H9 (cell line): ENCODE data around the gene ARVCF. TPM values are rescaled to one million over a fixed set of nuclear protein-coding genes. Genes with fewer than 3 reads are reported as not detected.

Source experiments
- DNase-seq: peaks from one replicate; pipeline ENCODE4 v3.0.0-alpha.2; 2017
- H2AFZ ChIP-seq: one replicate; pipeline ENCODE4 v1.6.1; 2013; ENCODE audit warnings: mild to moderate bottlenecking, low read length, control low read depth, moderate library complexity
- H2AK5ac ChIP-seq: 2 replicates; pipeline ENCODE4 v1.6.1; 2013; ENCODE audit warnings: low read length, control low read depth, mixed read lengths; ENCODE audit not compliant: insufficient read length
- H2BK120ac ChIP-seq: one replicate; pipeline ENCODE4 v1.6.1; 2013; ENCODE audit warnings: low read depth, mild to moderate bottlenecking, low read length, control low read depth, inconsistent platforms; ENCODE audit not compliant: poor library complexity, severe bottlenecking
- H2BK12ac ChIP-seq: 2 replicates; pipeline ENCODE4 v1.6.1; 2013; ENCODE audit warnings: low read length, control low read depth, mixed read lengths, low read depth; ENCODE audit not compliant: insufficient read length
- H2BK15ac ChIP-seq: 2 replicates; pipeline ENCODE4 v1.6.1; 2013; ENCODE audit warnings: low read depth, low read length, control low read depth
- H2BK20ac ChIP-seq: one replicate; pipeline ENCODE4 v1.6.1; 2013; ENCODE audit warnings: low read depth, mild to moderate bottlenecking, low read length, control low read depth, inconsistent platforms; ENCODE audit not compliant: poor library complexity, severe bottlenecking
- H2BK5ac ChIP-seq: 2 replicates; pipeline ENCODE4 v1.6.1; 2013; ENCODE audit warnings: low read length, control low read depth, mixed read lengths; ENCODE audit not compliant: insufficient read length
- H3K14ac ChIP-seq: 2 replicates; pipeline ENCODE4 v1.6.1; 2013; ENCODE audit warnings: low read length, control low read depth; ENCODE audit not compliant: insufficient read depth
- H3K18ac ChIP-seq: 2 replicates; pipeline ENCODE4 v1.6.1; 2013; ENCODE audit warnings: low read depth, mild to moderate bottlenecking, mixed read lengths, low read length, control low read depth; ENCODE audit not compliant: insufficient read length
- H3K23ac ChIP-seq: 2 replicates; pipeline ENCODE4 v1.6.1; 2013; ENCODE audit warnings: low read length, control low read depth, mixed read lengths, low read depth; ENCODE audit not compliant: insufficient read length
- H3K23me2 ChIP-seq: 2 replicates; pipeline ENCODE4 v1.6.1; 2013; ENCODE audit warnings: low read depth, mild to moderate bottlenecking, mixed read lengths, low read length, control low read depth; ENCODE audit not compliant: insufficient read length, poor library complexity, severe bottlenecking
- H3K27ac ChIP-seq: 2 replicates; pipeline ENCODE4 v1.5.1; 2013; ENCODE audit warnings: low read length, control low read depth, mixed read lengths, low read depth; ENCODE audit not compliant: insufficient read length
- H3K27me3 ChIP-seq: 2 replicates; pipeline ENCODE4 v1.6.1; 2013; ENCODE audit warnings: low read length, control low read depth, inconsistent platforms; ENCODE audit not compliant: insufficient read depth
- H3K4ac ChIP-seq: 2 replicates; pipeline ENCODE4 v1.6.1; 2013; ENCODE audit warnings: low read depth, mild to moderate bottlenecking, control low read depth, inconsistent platforms, low read length, moderate library complexity
- H3K4me1 ChIP-seq: 2 replicates; pipeline ENCODE4 v1.6.1; 2013; ENCODE audit warnings: low read length, control low read depth, inconsistent platforms; ENCODE audit not compliant: insufficient read depth
- H3K4me2 ChIP-seq: 2 replicates; pipeline ENCODE4 v1.6.1; 2013; ENCODE audit warnings: low read length, control low read depth, mixed read lengths; ENCODE audit not compliant: insufficient read length, insufficient read depth
- H3K56ac ChIP-seq: 2 replicates; pipeline ENCODE4 v1.6.1; 2013; ENCODE audit warnings: low read depth, mild to moderate bottlenecking, mixed read lengths, low read length, control low read depth; ENCODE audit not compliant: insufficient read length
- H3K79me1 ChIP-seq: 2 replicates; pipeline ENCODE4 v1.6.1; 2013; ENCODE audit warnings: low read depth, mild to moderate bottlenecking, moderate library complexity, low read length, control low read depth, inconsistent platforms; ENCODE audit not compliant: insufficient read depth, poor library complexity, severe bottlenecking
- H3K79me2 ChIP-seq: 2 replicates; pipeline ENCODE4 v1.6.1; 2013; ENCODE audit warnings: low read length, control low read depth, inconsistent platforms; ENCODE audit not compliant: insufficient read depth
- H3K9ac ChIP-seq: 2 replicates; pipeline ENCODE4 v1.6.1; 2013; ENCODE audit warnings: low read length, control low read depth, mixed read lengths; ENCODE audit not compliant: insufficient read length; ENCODE audit errors: extremely low read depth
- H3K9me3 ChIP-seq: one replicate; pipeline ENCODE4 v1.6.1; 2013; ENCODE audit warnings: low read depth, low read length, inconsistent platforms; ENCODE audit not compliant: control insufficient read depth
- H3T11ph ChIP-seq: one replicate; pipeline ENCODE4 v1.6.1; 2013; ENCODE audit warnings: mild to moderate bottlenecking, low read length, control low read depth, inconsistent platforms
- H4K20me1 ChIP-seq: one replicate; pipeline ENCODE4 v1.6.1; 2013; ENCODE audit not compliant: control insufficient read depth, insufficient read length, insufficient read depth
- H4K5ac ChIP-seq: 2 replicates; pipeline ENCODE4 v1.6.1; 2013; ENCODE audit warnings: low read depth, mild to moderate bottlenecking, mixed read lengths, low read length, control low read depth; ENCODE audit not compliant: insufficient read length
- H4K8ac ChIP-seq: replicated peaks from 2 replicates; pipeline ENCODE4 v1.6.1; 2013; ENCODE audit warnings: low read length, control low read depth, mixed read lengths, low read depth; ENCODE audit not compliant: insufficient read length
- H4K91ac ChIP-seq: 2 replicates; pipeline ENCODE4 v1.6.1; 2013; ENCODE audit warnings: low read depth, mild to moderate bottlenecking, moderate library complexity, mixed read lengths, low read length, control low read depth; ENCODE audit not compliant: insufficient read length
- H3K27ac Mint-ChIP-seq, 3 experiments: 2 replicates in 2 of 3; 3 replicates in 1 of 3; pipeline ENCODE4 v1.8.0; 2020 to 2021; ENCODE audit warnings: mixed read lengths in 3 of 3, mild to moderate bottlenecking in 1 of 3, moderate library complexity in 1 of 3
- H3K27me3 Mint-ChIP-seq: 2 replicates; pipeline ENCODE4 v1.8.0; 2021; ENCODE audit warnings: low read depth, mild to moderate bottlenecking, moderate library complexity, mixed read lengths
- H3K36me3 Mint-ChIP-seq, 3 experiments: 2 replicates in 2 of 3; 3 replicates in 1 of 3; pipeline ENCODE4 v1.8.0; 2020 to 2021; ENCODE audit warnings: low read depth in 3 of 3, mixed read lengths in 3 of 3; ENCODE audit not compliant: insufficient read depth in 1 of 3
- H3K4me1 Mint-ChIP-seq, 2 experiments: 2 replicates each; pipeline ENCODE4 v1.8.0; 2020; ENCODE audit warnings: mixed read lengths in 2 of 2
- H3K4me3 Mint-ChIP-seq, 2 experiments: 2 replicates in 1 of 2; 3 replicates in 1 of 2; pipeline ENCODE4 v1.8.0; 2020 to 2021; ENCODE audit warnings: mild to moderate bottlenecking in 2 of 2, mixed read lengths in 2 of 2, moderate library complexity in 1 of 2
- H3K9me3 Mint-ChIP-seq, 2 experiments: 2 replicates in 1 of 2; 3 replicates in 1 of 2; pipeline ENCODE4 v1.8.0; 2020; ENCODE audit warnings: mild to moderate bottlenecking in 2 of 2, mixed read lengths in 2 of 2, moderate library complexity in 1 of 2
- CTCF ChIP-seq: fragments of 200-600 bp; sonication (generic); conservative IDR thresholded peaks from 3 replicates; pipeline ENCODE4 v1.8.0; 2021; ENCODE audit warnings: antibody characterized with exemption, mild to moderate bottlenecking
- WGBS: extraction: QIAGEN DNeasy Blood & Tissue Kit; methylation state at CpG from one replicate; pipeline ENCODE4 v1.1.7; 2013; ENCODE audit warnings: missing lambda C conversion rate, low lambda C conversion rate, mixed read lengths; ENCODE audit not compliant: insufficient read length; ENCODE audit errors: extremely low coverage; 5-methylcytosine and 5-hydroxymethylcytosine counted together
- total RNA-seq: library from RNA; stranded (reverse); gene quantifications from 2 replicates; pipeline ENCODE4 v1.2.1, GENCODE V29; 2021

The ARVCF gene
- total RNA-seq, 1 experiment from 2014 or later: 40.7 TPM

DNA sequence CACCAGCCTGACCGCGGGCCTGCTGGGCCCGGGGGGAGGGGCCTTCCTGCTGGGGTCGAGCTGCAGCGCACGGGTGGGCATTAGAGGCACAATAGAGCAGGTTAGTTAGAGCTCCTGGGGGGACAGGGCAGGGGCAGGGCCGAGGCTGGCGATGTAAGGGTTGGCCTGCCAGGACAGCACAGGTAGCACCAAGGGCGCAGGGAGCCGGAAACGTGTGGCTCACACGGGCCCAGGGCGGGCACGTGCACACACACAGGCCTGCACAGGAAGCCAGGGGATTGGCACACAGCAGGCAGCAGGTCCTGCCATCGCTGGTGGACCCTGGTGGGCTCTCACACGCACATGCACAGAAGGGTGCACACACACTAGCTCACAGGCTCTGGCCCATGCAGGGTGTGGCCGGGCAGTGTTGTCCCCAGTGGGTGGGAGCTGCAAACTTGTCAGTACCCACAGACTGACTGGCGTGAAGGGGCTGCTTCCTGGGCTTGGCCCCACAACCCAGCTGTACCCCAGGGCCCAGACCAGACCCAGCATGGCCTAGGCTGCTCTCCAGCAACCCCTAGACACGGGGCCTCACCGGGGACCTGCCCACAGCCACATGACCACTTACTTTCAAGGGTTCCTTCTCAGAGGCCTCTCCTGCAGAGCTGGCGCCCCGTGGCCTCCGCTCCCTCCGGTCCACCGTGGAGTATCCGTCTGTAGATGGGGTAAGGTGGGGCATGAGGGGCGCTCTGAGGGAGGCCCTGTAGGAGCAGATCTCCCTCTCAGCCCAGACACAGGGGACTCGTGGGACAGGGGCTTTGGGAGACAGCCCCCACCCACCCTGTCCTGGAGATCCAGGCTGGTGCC is 45.1 kb downstream of the ARVCF start:
- H4K20me1 ChIP-seq: no peaks in the 10 kb centered on the region
- no peak overlapping the region for H3K4me2 ChIP-seq
- no peak overlapping the region for H2BK5ac ChIP-seq
- no peaks in the 10 kb centered on the region for H3K79me1 ChIP-seq
- no peak overlapping the region for H3K23ac ChIP-seq
- H3K9me3 ChIP-seq: no peaks in the 10 kb centered on the region
- H3K27me3 Mint-ChIP-seq: no peaks in the 10 kb centered on the region
- no peak overlapping the region for H3K56ac ChIP-seq
- H2AK5ac ChIP-seq: no peak overlapping the region
- H3T11ph ChIP-seq: no peak overlapping the region
- DNase-seq: no peak
- H3K18ac ChIP-seq: no peak overlapping the region
- peaks cover 17 to 23% of the 10 kb centered on the region in 2 experiments for H3K4me1 Mint-ChIP-seq
- H3K79me2 ChIP-seq: no peaks in the 10 kb centered on the region
- no peak overlapping the region; a peak in 1 of 5 replicates for H3K4me3 Mint-ChIP-seq
- H3K14ac ChIP-seq: no peak overlapping the region
- no peaks in the 10 kb centered on the region; the same call in 1 of the 2 replicates for H3K4me1 ChIP-seq
- no CpG with 5 or more reads among the region's 28 CpGs for WGBS
- H2BK20ac ChIP-seq: no peak overlapping the region
- no peaks in the 10 kb centered on the region for H3K23me2 ChIP-seq
- no peaks in the 10 kb centered on the region for H3K27me3 ChIP-seq
- H4K8ac ChIP-seq: no peak overlapping the region
- peaks cover 7 to 45% (median 36%) of the 10 kb centered on the region in 3 experiments for H3K36me3 Mint-ChIP-seq
- H3K4ac ChIP-seq: no peak overlapping the region
- H2BK15ac ChIP-seq: no peak overlapping the region
- H3K27ac Mint-ChIP-seq: no peak overlapping the region
- no peak for TF ChIP-seq CTCF
- no peak overlapping the region for H2AFZ ChIP-seq
- H3K9me3 Mint-ChIP-seq: no peaks in the 10 kb centered on the region; a peak in 1 of 5 replicates
- H4K5ac ChIP-seq: no peak overlapping the region
- H4K91ac ChIP-seq: no peak overlapping the region
- H2BK120ac ChIP-seq: no peak overlapping the region
- H3K27ac ChIP-seq: no peak overlapping the region
- no peak overlapping the region for H2BK12ac ChIP-seq
- H3K9ac ChIP-seq: no peak overlapping the region
